GM19455 (cell line): ENCODE data around the gene ARSI.

Source experiments
- ATAC-seq: cut with Tn5 transposase; IDR thresholded peaks from one replicate; pipeline ENCODE4 v1.9.1; 2021; ENCODE audit not compliant: unreplicated experiment

ARSI gene

GRCh38 chr5:150271296-150271692 is 31.4 kb downstream of the ARSI start:
- no peak for ATAC-seq

- ATAC-seq = no peak
Measured at GRCh38 chr5:150270541-150271295, 32.0 kb downstream of the ARSI start.

GRCh38 chr5:150266871-150267291 is 35.8 kb downstream of the ARSI start:
- no peak for ATAC-seq

- no peak for ATAC-seq
Measured at GRCh38 chr5:150265870-150266383, 36.8 kb downstream of the ARSI start.

GRCh38 chr5:150264667-150265603 is 37.8 kb downstream of the ARSI start:
- ATAC-seq = no peak

- no peak for ATAC-seq
Measured at GRCh38 chr5:150263801-150264621, 38.7 kb downstream of the ARSI start.

GRCh38 chr5:150263375-150263775 is 39.3 kb downstream of the ARSI start:
- ATAC-seq = no peak

- ATAC-seq = no peak
Measured at GRCh38 chr5:150262502-150262901, 40.2 kb downstream of the ARSI start.

- ATAC-seq = no peak
Measured at GRCh38 chr5:150261231-150261630, 41.5 kb downstream of the ARSI start.

GRCh38 chr5:150258130-150258529 is 44.6 kb downstream of the ARSI start:
- ATAC-seq = no peak

GRCh38 chr5:150257424-150257823 is 45.3 kb downstream of the ARSI start:
- ATAC-seq = no peak

GRCh38 chr5:150256410-150257064 is 46.2 kb downstream of the ARSI start:
- ATAC-seq = no peak

- ATAC-seq = no peak
Measured at GRCh38 chr5:150255659-150256409, 46.9 kb downstream of the ARSI start.

- no peak for ATAC-seq
Measured at GRCh38 chr5:150254774-150255173, 47.9 kb downstream of the ARSI start.

GRCh38 chr5:150254363-150254762 is 48.3 kb downstream of the ARSI start:
- no peak for ATAC-seq

- no peak for ATAC-seq
Measured at GRCh38 chr5:150253416-150254208, 49.1 kb downstream of the ARSI start.

GRCh38 chr5:150252489-150252888 is 50.2 kb downstream of the ARSI start:
- ATAC-seq = no peak

GRCh38 chr5:150251504-150251903 is 51.2 kb downstream of the ARSI start:
- no peak for ATAC-seq

- no peak for ATAC-seq
Measured at GRCh38 chr5:150249744-150250143, 53.0 kb downstream of the ARSI start.
